GM19328 (cell line): ENCODE measurements around the gene CHCHD3.

Source experiments
- ATAC-seq: cut with Tn5 transposase; IDR thresholded peaks from one replicate; pipeline ENCODE4 v1.9.1; 2021; ENCODE audit warnings: mild to moderate bottlenecking, moderate library complexity; ENCODE audit not compliant: unreplicated experiment

The CHCHD3 gene

GRCh38 chr7:132830941-132831340 lies 250.9 kb downstream of the CHCHD3 start:
- no peak for ATAC-seq

DNA sequence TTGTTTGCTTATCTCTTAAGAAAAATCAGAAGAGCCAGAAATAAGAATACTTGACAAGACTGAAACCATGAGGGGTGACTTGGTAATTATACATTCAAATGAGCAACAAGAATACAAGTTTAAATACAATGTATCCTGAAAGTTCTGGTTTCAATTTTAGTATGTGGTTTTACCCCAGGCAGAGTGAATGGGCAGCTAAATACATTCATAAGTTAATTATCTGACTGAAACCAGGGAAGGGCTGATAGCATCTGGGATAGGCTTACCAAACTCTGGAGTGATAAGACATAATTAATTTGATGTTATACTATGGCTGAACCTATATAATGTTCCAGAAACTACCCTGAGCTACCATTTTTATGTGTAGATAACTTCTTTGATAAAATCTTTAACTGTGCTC lies 253.4 kb downstream of the CHCHD3 start:
- ATAC-seq = no peak

- ATAC-seq = no peak
Observed at GRCh38 chr7:132825932-132826835, 255.7 kb downstream of the CHCHD3 start.

- no peak for ATAC-seq
Observed at GRCh38 chr7:132825222-132825621, 256.7 kb downstream of the CHCHD3 start.

DNA sequence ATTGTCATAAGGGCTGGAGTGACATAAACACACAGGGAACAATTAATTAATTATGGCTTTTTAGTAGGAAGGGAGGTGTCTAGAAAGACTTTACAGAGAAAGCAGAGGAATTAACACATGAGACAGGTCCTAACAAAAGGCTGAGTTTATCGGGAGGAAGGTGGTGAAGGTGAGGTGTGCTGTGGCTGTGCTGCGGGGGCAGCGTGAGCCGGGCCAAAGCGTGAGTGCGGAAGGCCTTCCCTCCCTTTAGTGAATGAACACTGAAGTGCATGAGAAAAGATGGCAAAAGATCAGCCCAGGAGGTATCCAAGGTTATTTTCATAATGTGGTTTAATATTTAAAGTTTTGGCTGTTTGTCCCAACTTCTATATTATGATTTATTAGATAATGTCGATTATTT lies 262.2 kb downstream of the CHCHD3 start:
- no peak for ATAC-seq

GRCh38 chr7:132817949-132818348 lies 263.9 kb downstream of the CHCHD3 start:
- no peak for ATAC-seq

DNA sequence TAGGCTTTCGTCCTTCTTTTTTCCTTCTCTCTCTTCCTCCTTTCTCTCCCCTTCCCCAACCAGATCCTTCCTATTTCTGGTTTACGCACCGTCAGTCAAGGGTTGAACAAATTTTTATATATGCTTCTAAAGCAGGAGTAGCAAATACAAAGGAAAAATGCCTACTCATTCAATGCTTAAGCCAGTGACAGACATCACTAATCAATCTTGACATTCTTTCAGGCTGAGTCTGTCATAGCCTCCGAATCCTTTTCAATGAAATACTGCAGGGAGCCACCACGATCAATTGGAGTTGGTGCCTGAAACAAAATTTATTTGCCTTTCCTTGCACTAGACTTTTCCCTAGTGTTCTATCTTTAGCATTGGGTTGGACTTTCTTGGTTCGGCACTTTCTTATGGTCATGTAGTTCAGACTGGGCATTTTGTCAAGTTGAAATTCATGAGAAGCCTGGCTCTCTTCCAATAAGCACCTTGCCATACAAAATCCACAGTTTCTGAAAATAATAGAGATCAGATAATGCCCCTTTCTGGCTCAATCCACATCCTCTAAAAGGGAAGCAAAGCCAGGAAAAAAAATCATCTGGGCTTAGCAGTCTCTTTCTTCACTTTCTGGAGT lies 266.1 kb downstream of the CHCHD3 start:
- no peak for ATAC-seq

- no peak for ATAC-seq
Observed at GRCh38 chr7:132815130-132815529, 266.8 kb downstream of the CHCHD3 start.

GRCh38 chr7:132810561-132810960 lies 271.3 kb downstream of the CHCHD3 start:
- no peak for ATAC-seq

GRCh38 chr7:132806834-132807233 lies 275.1 kb downstream of the CHCHD3 start:
- ATAC-seq = no peak

GRCh38 chr7:132805766-132806165 lies 276.1 kb downstream of the CHCHD3 start:
- no peak for ATAC-seq

DNA sequence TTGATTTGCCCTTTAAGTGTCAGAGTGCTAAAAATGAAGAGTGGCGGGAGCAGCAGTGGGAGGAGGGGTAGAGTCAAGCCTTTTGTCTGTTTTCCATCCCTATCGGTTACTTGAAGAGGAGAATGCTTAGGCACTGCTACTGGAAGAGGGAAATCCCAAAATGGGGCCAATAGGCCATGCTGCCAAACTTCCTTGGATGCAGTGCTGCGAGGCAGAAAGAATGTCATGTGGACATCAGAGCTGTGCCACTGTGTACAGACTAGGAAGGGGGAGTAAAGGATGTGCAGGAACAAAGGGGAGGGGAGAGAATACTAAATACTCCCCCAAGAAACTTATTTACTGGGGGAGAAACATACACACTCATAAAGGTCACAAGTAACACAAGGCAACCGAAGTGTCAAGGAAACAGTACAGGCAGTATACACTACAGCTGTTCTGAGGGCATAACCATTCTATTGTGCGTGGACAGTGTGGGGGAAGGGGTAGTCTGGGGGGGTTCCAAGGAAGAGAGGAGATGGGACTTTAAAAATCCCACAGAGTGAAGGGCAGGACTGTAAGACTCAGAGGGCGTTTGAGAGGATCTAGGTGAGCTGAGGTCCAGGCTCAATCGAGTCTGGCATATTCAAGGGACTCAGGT lies 276.9 kb downstream of the CHCHD3 start:
- no peak for ATAC-seq

GRCh38 chr7:132800522-132800921 lies 281.4 kb downstream of the CHCHD3 start:
- no peak for ATAC-seq

GRCh38 chr7:132799081-132799413 lies 282.8 kb downstream of the CHCHD3 start:
- ATAC-seq = no peak

GRCh38 chr7:132797152-132797551 lies 284.7 kb downstream of the CHCHD3 start:
- ATAC-seq = no peak

- ATAC-seq = no peak
Observed at GRCh38 chr7:132793474-132793873, 288.4 kb downstream of the CHCHD3 start.

- no peak for ATAC-seq
Observed at GRCh38 chr7:132791036-132791435, 290.9 kb downstream of the CHCHD3 start.

GRCh38 chr7:132790104-132790503 lies 291.8 kb downstream of the CHCHD3 start:
- no peak for ATAC-seq

GRCh38 chr7:132789281-132789680 lies 292.6 kb downstream of the CHCHD3 start:
- no peak for ATAC-seq

- ATAC-seq = no peak
Observed at GRCh38 chr7:132785870-132786269, 296.0 kb downstream of the CHCHD3 start.

GRCh38 chr7:132784406-132784805 lies 297.5 kb downstream of the CHCHD3 start:
- no peak for ATAC-seq

DNA sequence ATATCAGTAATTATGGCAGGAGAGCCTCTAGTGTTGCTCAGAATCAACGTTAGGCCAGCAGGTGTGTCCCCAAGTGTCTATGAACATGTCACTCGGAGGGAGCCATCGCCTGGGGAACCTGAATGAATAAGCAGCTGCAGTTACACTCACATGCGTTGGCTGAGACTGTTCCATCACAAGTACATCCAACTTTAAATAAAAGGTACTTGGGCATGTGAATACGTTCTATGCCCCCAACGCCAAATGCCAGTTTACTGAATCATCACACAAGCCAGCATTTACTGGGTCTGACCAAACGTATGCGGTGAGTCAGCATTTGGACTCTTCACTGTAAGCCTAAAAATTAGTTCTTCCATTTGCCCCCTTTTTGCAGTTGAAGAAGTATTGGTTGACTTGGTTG lies 298.1 kb downstream of the CHCHD3 start:
- no peak for ATAC-seq
